Uterus (tissue), 2 donors: ENCODE data around the gene PPY.

ENCODE experiments used
- CTCF ChIP-seq, 4 experiments: fragments of 200-600 bp in 2 of 4; fragments of 450-650 bp in 2 of 4; sonication (generic) in 2 of 4; IDR thresholded peaks; one replicate each; pipeline ENCODE4 v1.5.1; 2016 to 2019; ENCODE audit warnings: antibody characterized with exemption in 4 of 4, mild to moderate bottlenecking in 2 of 4, moderate library complexity in 1 of 4
- POLR2A ChIP-seq, 2 donors: fragments of 450-650 bp; IDR thresholded peaks; one replicate each; pipeline ENCODE4 v1.6.1; 2016; ENCODE audit warnings: antibody characterized with exemption in 2 of 2, mild to moderate bottlenecking in 1 of 2, moderate library complexity in 1 of 2

GRCh38 chr17:43891851-43892646 is 50.2 kb downstream of the PPY start:
- no peak for TF ChIP-seq POLR2A (IDR thresholded peaks at IDR 0.05)
- TF ChIP-seq CTCF (IDR thresholded peaks at IDR 0.05), result no peak
